ENCODE data around the gene FHOD3.

GRCh38 chr18:36655930-36656329 lies 358.4 kb downstream of the FHOD3 start:
- TF ChIP-seq, protein P1, sequence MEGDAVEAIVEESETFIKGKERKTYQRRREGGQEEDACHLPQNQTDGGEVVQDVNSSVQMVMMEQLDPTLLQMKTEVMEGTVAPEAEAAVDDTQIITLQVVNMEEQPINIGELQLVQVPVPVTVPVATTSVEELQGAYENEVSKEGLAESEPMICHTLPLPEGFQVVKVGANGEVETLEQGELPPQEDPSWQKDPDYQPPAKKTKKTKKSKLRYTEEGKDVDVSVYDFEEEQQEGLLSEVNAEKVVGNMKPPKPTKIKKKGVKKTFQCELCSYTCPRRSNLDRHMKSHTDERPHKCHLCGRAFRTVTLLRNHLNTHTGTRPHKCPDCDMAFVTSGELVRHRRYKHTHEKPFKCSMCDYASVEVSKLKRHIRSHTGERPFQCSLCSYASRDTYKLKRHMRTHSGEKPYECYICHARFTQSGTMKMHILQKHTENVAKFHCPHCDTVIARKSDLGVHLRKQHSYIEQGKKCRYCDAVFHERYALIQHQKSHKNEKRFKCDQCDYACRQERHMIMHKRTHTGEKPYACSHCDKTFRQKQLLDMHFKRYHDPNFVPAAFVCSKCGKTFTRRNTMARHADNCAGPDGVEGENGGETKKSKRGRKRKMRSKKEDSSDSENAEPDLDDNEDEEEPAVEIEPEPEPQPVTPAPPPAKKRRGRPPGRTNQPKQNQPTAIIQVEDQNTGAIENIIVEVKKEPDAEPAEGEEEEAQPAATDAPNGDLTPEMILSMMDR (IDR thresholded peaks at IDR 0.05; ENCODE audit: low read depth, low read length, missing input control) = no peak
- TF ChIP-seq, protein P2, sequence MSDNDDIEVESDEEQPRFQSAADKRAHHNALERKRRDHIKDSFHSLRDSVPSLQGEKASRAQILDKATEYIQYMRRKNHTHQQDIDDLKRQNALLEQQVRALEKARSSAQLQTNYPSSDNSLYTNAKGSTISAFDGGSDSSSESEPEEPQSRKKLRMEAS (IDR thresholded peaks at IDR 0.05) = no peak
- TF ChIP-seq, protein P3, sequence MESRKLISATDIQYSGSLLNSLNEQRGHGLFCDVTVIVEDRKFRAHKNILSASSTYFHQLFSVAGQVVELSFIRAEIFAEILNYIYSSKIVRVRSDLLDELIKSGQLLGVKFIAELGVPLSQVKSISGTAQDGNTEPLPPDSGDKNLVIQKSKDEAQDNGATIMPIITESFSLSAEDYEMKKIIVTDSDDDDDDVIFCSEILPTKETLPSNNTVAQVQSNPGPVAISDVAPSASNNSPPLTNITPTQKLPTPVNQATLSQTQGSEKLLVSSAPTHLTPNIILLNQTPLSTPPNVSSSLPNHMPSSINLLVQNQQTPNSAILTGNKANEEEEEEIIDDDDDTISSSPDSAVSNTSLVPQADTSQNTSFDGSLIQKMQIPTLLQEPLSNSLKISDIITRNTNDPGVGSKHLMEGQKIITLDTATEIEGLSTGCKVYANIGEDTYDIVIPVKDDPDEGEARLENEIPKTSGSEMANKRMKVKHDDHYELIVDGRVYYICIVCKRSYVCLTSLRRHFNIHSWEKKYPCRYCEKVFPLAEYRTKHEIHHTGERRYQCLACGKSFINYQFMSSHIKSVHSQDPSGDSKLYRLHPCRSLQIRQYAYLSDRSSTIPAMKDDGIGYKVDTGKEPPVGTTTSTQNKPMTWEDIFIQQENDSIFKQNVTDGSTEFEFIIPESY (IDR thresholded peaks at IDR 0.05) = no peak
- TF ChIP-seq FOXA1 (IDR thresholded peaks at IDR 0.05) (no peak), RAD21 (IDR thresholded peaks at IDR 0.05) (no peak)
